ENCODE data around the gene ARSH.

GRCh38 chrX:3024176-3024575, 17.8 kb downstream of the ARSH start:
- TF ChIP-seq CTCF (IDR thresholded peaks at IDR 0.05) (no peak), POLR2A (IDR thresholded peaks at IDR 0.05) (no peak)
